Body of pancreas (tissue), 4 donors: Measurements from ENCODE around the gene NFATC2. TPM values are rescaled to one million over a fixed set of nuclear protein-coding genes. Genes with fewer than 3 reads are reported as not detected.

Experiments used
- ATAC-seq: fragments of 150-250 bp; one replicate; pipeline ENCODE4 v1.9.1; 2016
- DNase-seq, 4 donors: peaks; one replicate each; pipeline ENCODE4 v3.0.0-alpha.2; 2019
- H3K27ac ChIP-seq, 4 donors: fragments of 200-600 bp; sonication (generic); 1 replicate in 3 of 4; 2 replicates in 1 of 4; pipeline versions ENCODE4 v1.5.1 to v1.6.1; 2016 to 2019; ENCODE audit warnings: mild to moderate bottlenecking in 1 of 4, mixed read lengths in 1 of 4, moderate library complexity in 1 of 4
- H3K27me3 ChIP-seq, 2 donors: fragments of 200-600 bp; sonication (generic); one replicate each; pipeline ENCODE4 v1.6.0; 2016; ENCODE audit warnings: mild to moderate bottlenecking in 1 of 2
- H3K36me3 ChIP-seq, 2 donors: fragments of 200-600 bp; sonication (generic); replicated peaks in 1 of 2; 2 replicates each; pipeline ENCODE4 v1.5.1; 2016; ENCODE audit warnings: low read depth in 2 of 2; ENCODE audit not compliant: insufficient read depth in 1 of 2
- H3K4me1 ChIP-seq: fragments of 200-600 bp; sonication (generic); one replicate; pipeline ENCODE4 v1.6.0; 2016
- H3K4me3 ChIP-seq, 2 donors: fragments of 200-600 bp; sonication (generic); 1 replicate in 1 of 2; 2 replicates in 1 of 2; pipeline ENCODE4 v1.5.1; 2016 to 2019
- H3K9me3 ChIP-seq, 3 donors: fragments of 200-600 bp; sonication (generic); 1 replicate in 2 of 3; 2 replicates in 1 of 3; pipeline ENCODE4 v1.5.1; 2016
- POLR2A ChIP-seq, 3 donors: fragments of 450-650 bp; IDR thresholded peaks; one replicate each; pipeline ENCODE4 v1.6.1; 2016; ENCODE audit warnings: antibody characterized with exemption in 3 of 3, mild to moderate bottlenecking in 2 of 3
- WGBS, 2 donors: methylation state at CpG; one replicate each; pipeline ENCODE4 v1.1.5; 2017; 5-methylcytosine and 5-hydroxymethylcytosine counted together
- intact Hi-C: fragments of 100-400 bp; cut with DNase I; formaldehyde crosslinking; loops from one replicate; pipeline ENCODE4 v1.15.1; 2023
- total RNA-seq, 2 donors: library from RNA; depleted of rRNA; stranded (reverse); fragments of >200 nt; gene quantifications; one replicate each; pipeline ENCODE4 v1.1.0, GENCODE V29; 2016
- TF ChIP-seq, protein P1 (sequence below), 7 experiments: fragments of 450-650 bp in 4 of 7; fragments of 200-600 bp in 3 of 7; sonication (generic) in 3 of 7; IDR thresholded peaks; one replicate each; pipeline ENCODE4 v1.5.1; 2016 to 2019; ENCODE audit warnings: antibody characterized with exemption in 7 of 7

Gene NFATC2
- total RNA-seq, 2 donors from 2014 or later: 4.9 to 7.6 TPM

DNA sequence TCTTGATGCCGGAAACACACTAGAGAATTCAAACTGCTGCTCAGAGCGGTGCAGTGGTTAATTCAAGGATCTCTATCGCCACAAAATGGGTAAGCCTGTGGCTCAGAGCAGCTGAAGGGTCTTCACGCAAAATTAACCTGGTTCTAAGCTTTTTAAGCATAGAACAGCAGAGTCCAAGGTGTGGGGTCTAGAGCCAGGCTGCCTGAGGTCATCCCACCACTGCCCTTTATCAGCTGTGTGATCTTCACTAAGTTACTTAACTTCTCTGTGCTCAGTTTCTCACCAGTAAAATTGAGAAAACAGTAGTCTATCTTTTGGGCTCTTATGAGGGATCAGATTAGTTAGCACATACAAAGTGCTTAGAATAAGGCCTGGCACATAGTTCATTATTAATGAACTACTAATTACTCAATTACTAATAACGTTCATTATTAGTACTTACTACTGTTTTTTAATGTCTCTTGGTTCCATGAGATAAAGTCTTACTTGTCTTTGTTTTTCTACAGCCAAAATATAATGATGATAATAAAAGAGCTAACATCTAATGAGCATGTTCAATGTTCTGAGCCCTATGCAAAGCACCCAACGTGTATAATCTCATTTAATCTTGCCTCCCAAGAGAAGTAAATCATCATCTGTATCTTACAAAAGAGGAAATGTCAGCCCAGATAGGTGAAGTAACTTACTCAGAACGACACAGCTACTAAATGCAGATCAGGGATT is 92.9 kb downstream of the NFATC2 start:
- WGBS, 2 donors: 86 to 88% methylated on average over 7 of the region's 7 CpGs
- Histone ChIP-seq H3K27ac (no peak overlapping the region), H3K4me3 (no peak overlapping the region), H3K27me3 (no peaks in the 10 kb centered on the region), H3K9me3 (no peaks in the 10 kb centered on the region), H3K4me1 (no peaks in the 10 kb centered on the region), H3K36me3 (peaks cover 0 to 2% of the 10 kb centered on the region in 2 donors)
- DNase-seq: no peak
- ATAC-seq: no peak
- intact Hi-C loops: no loop called here
- no peak for TF ChIP-seq POLR2A (IDR thresholded peaks at IDR 0.05)
- TF ChIP-seq, protein P1, sequence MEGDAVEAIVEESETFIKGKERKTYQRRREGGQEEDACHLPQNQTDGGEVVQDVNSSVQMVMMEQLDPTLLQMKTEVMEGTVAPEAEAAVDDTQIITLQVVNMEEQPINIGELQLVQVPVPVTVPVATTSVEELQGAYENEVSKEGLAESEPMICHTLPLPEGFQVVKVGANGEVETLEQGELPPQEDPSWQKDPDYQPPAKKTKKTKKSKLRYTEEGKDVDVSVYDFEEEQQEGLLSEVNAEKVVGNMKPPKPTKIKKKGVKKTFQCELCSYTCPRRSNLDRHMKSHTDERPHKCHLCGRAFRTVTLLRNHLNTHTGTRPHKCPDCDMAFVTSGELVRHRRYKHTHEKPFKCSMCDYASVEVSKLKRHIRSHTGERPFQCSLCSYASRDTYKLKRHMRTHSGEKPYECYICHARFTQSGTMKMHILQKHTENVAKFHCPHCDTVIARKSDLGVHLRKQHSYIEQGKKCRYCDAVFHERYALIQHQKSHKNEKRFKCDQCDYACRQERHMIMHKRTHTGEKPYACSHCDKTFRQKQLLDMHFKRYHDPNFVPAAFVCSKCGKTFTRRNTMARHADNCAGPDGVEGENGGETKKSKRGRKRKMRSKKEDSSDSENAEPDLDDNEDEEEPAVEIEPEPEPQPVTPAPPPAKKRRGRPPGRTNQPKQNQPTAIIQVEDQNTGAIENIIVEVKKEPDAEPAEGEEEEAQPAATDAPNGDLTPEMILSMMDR (IDR thresholded peaks at IDR 0.05): no peak

- 83% methylated on average over 5 of the region's 5 CpGs for WGBS, 2 donors
- no peak overlapping the region for H3K27ac ChIP-seq
- ATAC-seq (no peak), DNase-seq (no peak)
- no peaks in the 10 kb centered on the region for H3K4me1 ChIP-seq
- no peaks in the 10 kb centered on the region for H3K27me3 ChIP-seq
- no peak overlapping the region for H3K4me3 ChIP-seq
- intact Hi-C loops: no loop called here
- H3K9me3 ChIP-seq: no peaks in the 10 kb centered on the region
- no peak for TF ChIP-seq POLR2A (IDR thresholded peaks at IDR 0.05)
- TF ChIP-seq, protein P1 (IDR thresholded peaks at IDR 0.05): no peak
- H3K36me3 ChIP-seq: peaks cover 0 to 2% of the 10 kb centered on the region in 2 donors
These were observed 94.8 kb downstream of the NFATC2 start for GRCh38 chr20:51447765-51448148.

DNA sequence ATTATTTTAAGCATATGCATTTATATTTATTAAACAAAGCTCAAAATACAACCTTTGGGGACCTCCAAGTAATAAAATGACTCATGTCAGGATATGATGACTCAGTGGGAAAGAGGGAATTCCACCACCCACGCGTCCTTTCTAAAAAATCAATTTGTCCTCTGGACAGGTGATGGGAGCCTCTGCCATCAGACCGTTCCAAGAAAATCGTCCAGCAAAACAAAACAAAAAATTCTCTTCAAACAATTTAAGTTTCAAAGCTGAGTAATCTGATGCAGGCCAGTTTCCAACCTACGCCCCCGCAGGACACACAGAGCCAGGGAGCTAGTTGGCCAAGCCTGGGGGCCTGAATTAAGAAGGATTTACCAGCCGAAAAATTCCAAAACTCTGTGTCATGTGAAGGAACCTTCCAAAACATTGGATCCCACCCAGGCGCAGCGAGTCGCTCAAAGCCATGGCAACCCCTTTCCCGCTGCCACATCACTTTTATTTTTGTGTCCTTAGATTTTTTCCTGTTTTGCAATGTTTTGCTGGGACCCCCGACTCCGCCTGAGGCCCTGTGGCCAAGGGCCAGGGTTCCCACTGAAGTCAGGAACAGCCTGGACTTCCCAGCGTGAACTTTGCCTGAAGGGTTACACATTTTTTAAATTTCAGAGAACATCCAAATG is 95.3 kb downstream of the NFATC2 start:
- 44 to 52% methylated on average over 14 of the region's 14 CpGs for WGBS, 2 donors
- H3K27ac ChIP-seq: peak overlapping the region in 1 of 4 donors; percentile 39
- no peaks in the 10 kb centered on the region for H3K4me1 ChIP-seq
- no peaks in the 10 kb centered on the region for H3K27me3 ChIP-seq
- intact Hi-C loops: no loop called here
- H3K4me3 ChIP-seq: no peak overlapping the region
- peak; percentile 56 for ATAC-seq
- no peaks in the 10 kb centered on the region for H3K36me3 ChIP-seq
- TF ChIP-seq POLR2A (IDR thresholded peaks at IDR 0.05): no peak
- TF ChIP-seq, protein P1 (IDR thresholded peaks at IDR 0.05): no peak
- peak; percentile 37 to 58 (median 38) for DNase-seq
- no peaks in the 10 kb centered on the region for H3K9me3 ChIP-seq

DNA sequence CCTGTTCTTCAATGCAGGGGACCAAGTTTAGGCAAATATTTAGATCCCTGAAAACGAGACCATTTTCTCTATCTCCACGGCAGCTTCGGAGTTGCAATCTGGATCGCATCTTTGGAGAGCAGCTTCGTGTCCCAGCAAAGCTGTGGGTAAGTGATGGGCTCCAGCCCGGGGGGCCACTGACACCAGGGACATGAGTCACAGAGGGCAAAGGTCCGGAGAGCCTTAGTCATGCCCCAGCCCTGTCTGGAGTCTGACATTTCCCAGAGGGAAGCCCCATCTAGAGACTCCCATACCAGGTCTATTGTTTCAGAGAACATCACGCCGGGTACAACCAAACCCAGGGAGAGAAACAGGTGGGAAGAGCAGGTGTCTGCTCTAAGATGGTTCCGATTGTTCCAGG is 95.9 kb downstream of the NFATC2 start:
- TF ChIP-seq POLR2A (IDR thresholded peaks at IDR 0.05): no peak
- TF ChIP-seq, protein P1 (IDR thresholded peaks at IDR 0.05): no peak
- Histone ChIP-seq H3K4me1 (no peaks in the 10 kb centered on the region), H3K9me3 (no peaks in the 10 kb centered on the region), H3K27me3 (no peaks in the 10 kb centered on the region), H3K4me3 (no peak overlapping the region), H3K36me3 (no peaks in the 10 kb centered on the region), H3K27ac (peak overlapping the region in 1 of 4 donors; percentile 39)
- peak; percentile 28 for ATAC-seq
- intact Hi-C loops: no loop called here
- peak in 1 of 4 donors; percentile 49 for DNase-seq
- WGBS, 2 donors: 71 to 75% methylated on average over 10 of the region's 10 CpGs
